Subcutaneous adipose tissue (tissue), 4 donors: Measurements from ENCODE around the gene ZNF655. TPM values are rescaled to one million over a fixed set of nuclear protein-coding genes. Genes with fewer than 3 reads are reported as not detected.

Source experiments
- CTCF ChIP-seq: fragments of 450-650 bp; IDR thresholded peaks from one replicate; pipeline ENCODE4 v1.5.1; 2016; ENCODE audit warnings: low read depth, mild to moderate bottlenecking, control low read depth, antibody characterized with exemption, moderate library complexity
- total RNA-seq, 4 donors: library from RNA; depleted of rRNA; stranded (reverse); fragments of >200 nt; gene quantifications; one replicate each; pipeline ENCODE4 v1.1.0, GENCODE V29; 2016

The ZNF655 gene
- total RNA-seq, 4 donors from 2014 or later, result 96.0 to 128 (median 108) TPM

- TF ChIP-seq CTCF, result no peak
Measured at GRCh38 chr7:99579956-99580777, 21.7 kb downstream of the ZNF655 start.

DNA sequence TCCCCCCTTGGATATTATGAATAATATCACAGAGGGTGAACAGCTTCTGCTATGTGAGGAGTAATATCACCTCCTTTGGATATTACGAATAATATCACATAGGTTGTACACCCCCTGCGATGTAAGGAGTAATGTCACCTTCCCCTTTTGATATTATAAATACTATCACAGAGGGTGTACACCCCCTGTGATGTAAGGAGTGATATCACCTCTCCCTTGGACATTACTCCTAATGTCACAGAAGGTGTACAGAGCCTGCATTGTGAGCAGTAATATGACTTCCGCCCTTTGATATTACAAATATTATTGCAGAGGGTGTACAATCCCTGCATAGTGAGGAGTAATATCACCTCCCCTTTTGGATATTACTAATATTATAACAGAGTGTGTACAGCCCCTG is 30.4 kb downstream of the ZNF655 start:
- no peak for TF ChIP-seq CTCF

DNA sequence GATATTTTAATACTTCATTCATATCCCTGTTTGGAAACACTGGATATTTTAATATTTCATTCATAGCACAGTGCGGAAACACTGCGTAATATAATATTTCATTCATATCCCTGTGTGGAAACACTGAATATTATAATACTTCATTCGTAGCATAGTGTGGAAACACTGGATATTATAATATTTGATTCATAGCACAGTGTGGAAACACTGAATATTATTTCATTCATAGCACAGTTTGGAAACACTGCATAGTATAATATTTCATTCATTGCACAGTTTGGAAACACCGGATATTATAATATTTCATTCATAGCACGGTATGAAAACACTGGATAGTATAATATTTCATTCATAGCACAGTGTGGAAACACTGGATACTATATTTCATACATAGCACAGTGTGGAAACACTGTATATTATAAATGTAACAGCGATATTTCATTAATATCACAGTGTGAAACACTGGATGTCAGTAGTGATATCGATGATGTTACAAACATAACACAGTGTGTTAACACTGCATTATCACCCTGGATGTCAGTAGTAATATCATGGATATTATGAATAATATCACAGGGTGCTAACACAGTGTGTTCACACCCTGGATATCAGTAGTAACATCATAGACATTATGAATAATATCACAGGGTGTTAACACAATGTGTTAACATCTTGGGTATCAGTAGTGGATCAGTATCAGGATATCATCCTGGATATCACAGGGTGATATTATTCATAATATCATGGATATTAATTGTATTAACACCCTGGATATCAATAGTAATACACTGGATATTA is 36.7 kb downstream of the ZNF655 start:
- no peak for TF ChIP-seq CTCF

GRCh38 chr7:99596408-99596955 is 38.0 kb downstream of the ZNF655 start:
- TF ChIP-seq CTCF, result no peak

DNA sequence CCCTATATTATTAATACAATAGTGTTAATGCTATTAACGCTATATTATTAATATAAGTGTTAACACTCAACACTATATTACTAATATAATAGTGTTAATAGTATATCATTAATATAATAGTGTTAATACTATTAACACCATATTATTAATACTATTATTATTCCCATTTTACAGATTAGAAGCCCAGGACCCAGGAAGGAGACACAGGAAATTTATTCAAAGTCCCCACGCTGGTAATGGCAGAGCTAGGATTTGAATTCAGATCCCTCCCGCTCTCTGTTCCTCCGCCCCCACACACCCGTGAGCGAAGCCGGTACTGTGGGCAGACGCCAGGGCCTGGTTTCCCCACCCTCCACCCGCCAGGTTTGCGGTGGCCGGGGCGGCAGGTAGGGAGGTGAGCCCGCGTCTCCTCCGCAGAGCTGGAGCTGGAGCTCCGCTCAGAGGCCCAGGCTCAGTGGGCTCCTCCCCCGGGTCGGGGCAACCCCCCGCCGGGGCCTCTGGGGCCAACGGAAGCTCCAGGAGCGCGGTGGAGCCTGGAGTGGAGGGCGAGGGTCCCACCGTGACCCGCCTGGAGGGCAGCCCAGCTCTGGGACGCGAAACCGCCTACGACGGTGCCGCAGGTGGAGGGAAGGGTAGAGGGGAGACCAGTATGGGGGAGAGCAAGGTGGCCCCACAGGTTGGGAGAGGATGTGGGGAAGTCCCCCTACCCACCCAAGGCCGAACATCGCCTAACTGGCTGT is 39.5 kb downstream of the ZNF655 start, which contains the start of gene TMEM225B:
Gene TMEM225B (plus strand): TSS at position 506 of the 740 bp plus-strand sequence. CDS start 6,122 bp downstream, outside the sequence.
- no peak for TF ChIP-seq CTCF

GRCh38 chr7:99599836-99600235 is 41.4 kb downstream of the ZNF655 start:
- no peak for TF ChIP-seq CTCF
